Fibroblast of villous mesenchyme (primary cell): ENCODE data around the gene RCE1. TPM values are rescaled to one million over a fixed set of nuclear protein-coding genes. Genes with fewer than 3 reads are reported as not detected.
A peak's percentile ranks its signal among the peaks of the same experiment; 100 is the strongest.

Source experiments
- DNase-seq: peaks from one replicate; pipeline ENCODE4 v3.0.0-alpha.2; 2010; ENCODE audit warnings: low read depth
- H3K4me3 ChIP-seq: 2 replicates; pipeline ENCODE4 v1.5.1; 2011; ENCODE audit warnings: low read depth, mild to moderate bottlenecking, low read length
- CTCF ChIP-seq: IDR thresholded peaks from 2 replicates; pipeline ENCODE4 v1.5.1; 2012; ENCODE audit warnings: low read depth, mild to moderate bottlenecking, low read length; ENCODE audit not compliant: insufficient read depth
- total RNA-seq: library from RNA; depleted of rRNA; stranded (reverse); fragments of >200 nt; gene quantifications from 2 replicates; pipeline ENCODE4 v1.2.3, GENCODE V29; 2012

Gene RCE1
- total RNA-seq, 1 donor = 11.7 TPM

- H3K4me3 ChIP-seq = no peak overlapping the region
- TF ChIP-seq CTCF = no peak
- DNase-seq = no peak
These were observed 44.3 kb downstream of the RCE1 start for GRCh38 chr11:66887526-66887925.

GRCh38 chr11:66888282-66888681, 45.0 kb downstream of the RCE1 start:
- TF ChIP-seq CTCF = no peak
- no peak overlapping the region for H3K4me3 ChIP-seq
- DNase-seq = no peak

DNA sequence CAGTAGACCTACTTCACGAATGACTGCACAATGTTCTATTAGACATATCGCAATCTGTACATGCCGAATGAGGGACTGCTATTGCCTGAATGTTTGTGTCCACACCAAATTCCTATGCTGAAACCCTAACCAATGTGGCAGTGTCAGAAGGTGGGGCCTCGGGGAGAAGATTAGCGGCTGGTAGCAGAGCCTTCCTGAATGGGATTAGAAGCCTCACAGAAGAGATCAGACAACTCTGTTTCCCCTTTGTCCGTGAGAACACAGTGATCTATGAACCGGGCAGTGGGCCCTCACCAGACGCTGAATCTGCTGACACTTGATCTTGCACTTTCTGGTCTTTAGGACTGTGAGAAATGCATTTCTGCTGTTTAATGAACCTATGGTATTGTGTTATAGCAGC, 46.7 kb downstream of the RCE1 start:
- no peak overlapping the region for H3K4me3 ChIP-seq
- peak; percentile 65 for DNase-seq
- TF ChIP-seq CTCF = no peak

GRCh38 chr11:66891851-66892660, 48.8 kb downstream of the RCE1 start:
- no peak overlapping the region for H3K4me3 ChIP-seq
- no peak for TF ChIP-seq CTCF
- DNase-seq = peak; percentile 93

GRCh38 chr11:66892911-66893310, 49.7 kb downstream of the RCE1 start:
- TF ChIP-seq CTCF = no peak
- no peak overlapping the region for H3K4me3 ChIP-seq
- DNase-seq = no peak

- no peak for DNase-seq
- H3K4me3 ChIP-seq = no peak overlapping the region
- TF ChIP-seq CTCF = no peak
These were observed 50.9 kb downstream of the RCE1 start for GRCh38 chr11:66894141-66894540.

Other genes with a start within 250 kb of the RCE1 start
- gene RBM14, start 226.8 kb upstream of the RCE1 start, total RNA-seq = 24.8 and 32.8 TPM in 2 replicates
- 84.4 and 118 TPM in 2 replicates for gene RBM4, start 204.7 kb upstream of the RCE1 start, total RNA-seq
- 15.8 and 27.2 TPM in 2 replicates for gene RBM4B, start 165.6 kb upstream of the RCE1 start, total RNA-seq
- gene SPTBN2, start 114.2 kb upstream of the RCE1 start, total RNA-seq = under 0.01 and 1.3 TPM in 2 replicates
- 9.9 and 14.5 TPM in 2 replicates for gene LRFN4, start 13.6 kb downstream of the RCE1 start, total RNA-seq
- 11.7 and 12.6 TPM in 2 replicates for gene PC, start 114.9 kb downstream of the RCE1 start, total RNA-seq
- not detected in 2 replicates for gene C11orf86, start 131.9 kb downstream of the RCE1 start, total RNA-seq
- gene SYT12, start 179.7 kb downstream of the RCE1 start, total RNA-seq = 0.43 and 0.64 TPM in 2 replicates
- gene RHOD, start 213.4 kb downstream of the RCE1 start, total RNA-seq = 12.5 and 13.9 TPM in 2 replicates